Inferior parietal cortex (tissue), 1 donor: Measurements from ENCODE around the gene MKI67.
"Not testable (repeated sequence)": the region's sequence is repeated elsewhere in the genome, so short reads cannot be mapped to it uniquely, and the experiment has no call there.

Experiments used
- DNase-seq: peaks from one replicate; pipeline ENCODE4 v3.0.0-alpha.2; 2016; ENCODE audit errors: extremely low spot score

Gene MKI67

DNA sequence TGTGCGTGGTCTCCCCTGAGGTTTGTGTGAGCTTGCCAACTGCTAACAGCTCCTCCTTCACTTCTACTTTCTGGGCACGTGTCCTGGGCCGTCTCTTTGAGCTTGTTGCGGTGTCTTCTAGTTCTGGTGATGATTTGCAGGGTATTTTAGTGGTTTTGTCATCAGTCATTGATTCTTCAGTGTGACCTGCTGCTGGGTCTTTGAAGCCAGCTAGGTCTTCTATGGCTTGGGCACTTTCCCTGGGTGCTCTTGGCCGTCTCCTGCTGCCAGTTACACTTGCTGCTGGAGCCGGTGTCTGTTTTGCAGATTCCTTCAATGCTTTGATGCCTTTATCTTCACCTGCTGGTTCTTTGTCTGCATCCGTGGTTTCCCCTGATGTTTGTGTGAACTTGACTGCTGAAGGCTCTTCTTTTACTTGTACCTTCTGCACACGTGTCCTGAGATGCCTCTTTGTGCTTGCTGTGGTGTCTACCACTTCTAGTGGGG is 23.0 kb downstream of the MKI67 start:
- no peak for DNase-seq

- DNase-seq, result no peak
These were observed 23.6 kb downstream of the MKI67 start for GRCh38 chr10:128102480-128103228.

DNA sequence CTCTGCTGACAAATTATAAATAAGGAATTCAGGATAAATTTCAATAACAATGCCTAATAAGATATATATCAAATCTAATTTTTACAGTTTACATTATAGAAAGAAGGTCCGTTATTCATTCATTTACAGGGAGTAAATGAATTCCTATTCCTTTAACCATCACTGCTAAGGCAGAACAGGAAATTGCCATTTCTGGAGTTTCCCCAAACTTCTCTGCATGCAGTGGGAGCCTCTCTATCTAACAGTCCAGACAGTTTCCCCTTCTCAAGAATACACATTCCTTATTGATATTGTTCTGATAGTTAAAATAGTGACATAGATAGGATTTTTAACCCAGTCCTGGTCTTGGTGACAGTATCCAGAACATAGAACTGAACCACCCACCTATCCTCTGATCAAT is 24.3 kb downstream of the MKI67 start:
- DNase-seq, result no peak

GRCh38 chr10:128099901-128100300 is 26.3 kb downstream of the MKI67 start:
- no peak for DNase-seq

GRCh38 chr10:128098631-128099030 is 27.6 kb downstream of the MKI67 start:
- DNase-seq, result no peak

- no peak for DNase-seq
These were observed 28.4 kb downstream of the MKI67 start for GRCh38 chr10:128097783-128098182.

GRCh38 chr10:128096486-128097199 is 29.6 kb downstream of the MKI67 start:
- DNase-seq, result no peak

DNA sequence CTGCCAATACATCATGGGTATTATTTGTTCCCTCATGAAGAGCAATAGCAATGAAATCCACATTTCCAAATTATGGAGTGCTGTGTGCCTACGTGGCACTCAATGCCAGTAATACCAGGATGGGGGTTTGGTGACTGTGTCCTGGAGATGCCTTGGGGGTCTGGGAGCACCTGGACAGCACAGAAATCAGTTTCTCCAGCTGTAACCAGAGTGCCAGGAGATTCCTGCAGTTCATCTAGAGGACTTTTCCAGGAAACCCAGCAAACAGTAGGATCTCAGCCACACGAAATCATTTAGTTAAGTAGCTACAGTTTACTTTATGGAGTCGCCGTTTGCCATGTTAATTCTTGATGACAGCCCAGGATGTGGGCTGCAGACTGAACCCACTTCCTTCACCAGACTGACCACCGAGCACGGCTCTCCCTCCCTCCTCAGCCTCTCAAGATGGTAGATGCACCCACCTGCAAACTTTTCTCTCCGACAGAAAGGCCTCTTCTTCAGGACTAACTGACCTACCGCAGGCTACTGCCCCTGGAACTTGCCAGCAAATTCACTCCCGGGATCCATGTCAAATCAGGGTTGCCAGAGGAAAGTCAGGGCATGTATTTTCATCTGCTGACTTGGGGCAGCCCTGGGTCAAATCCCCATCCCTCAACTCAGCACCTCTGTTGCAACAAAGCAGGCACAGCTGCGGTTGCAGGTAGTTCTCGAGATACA is 30.3 kb downstream of the MKI67 start:
- DNase-seq, result no peak

DNA sequence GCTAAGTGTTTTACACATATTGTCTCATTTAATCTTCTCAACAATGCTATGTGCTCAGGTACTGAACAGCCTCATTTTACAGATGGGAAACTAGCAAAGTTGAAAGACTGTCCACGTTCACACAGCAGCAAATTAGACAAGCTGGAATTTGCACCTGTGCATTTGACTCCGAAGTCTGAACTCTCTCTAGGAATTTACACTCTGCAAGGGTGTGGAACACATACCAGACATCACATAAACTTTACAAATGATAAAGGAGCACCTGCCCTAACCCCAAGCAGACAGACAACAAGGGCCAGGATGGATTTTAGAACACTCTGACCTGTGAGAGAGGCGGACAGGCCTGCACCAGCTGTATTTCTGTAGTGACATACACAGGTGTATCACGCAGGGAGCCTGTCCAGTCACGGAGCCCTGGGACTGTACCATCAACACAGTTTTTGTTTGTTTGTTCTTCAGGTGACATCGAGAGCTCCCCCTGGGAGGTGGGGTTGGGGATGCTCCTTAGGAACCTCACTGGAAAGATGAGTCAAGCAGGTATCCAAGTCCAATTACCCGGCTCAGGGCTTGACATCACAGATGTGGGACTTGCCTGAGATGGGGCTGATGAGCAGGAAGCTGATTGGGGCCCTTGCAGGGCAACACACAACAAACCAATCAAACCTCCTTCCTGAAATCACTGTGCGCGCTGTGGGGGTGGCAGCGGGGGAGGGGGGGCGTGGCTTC is 31.0 kb downstream of the MKI67 start:
- no peak for DNase-seq

DNA sequence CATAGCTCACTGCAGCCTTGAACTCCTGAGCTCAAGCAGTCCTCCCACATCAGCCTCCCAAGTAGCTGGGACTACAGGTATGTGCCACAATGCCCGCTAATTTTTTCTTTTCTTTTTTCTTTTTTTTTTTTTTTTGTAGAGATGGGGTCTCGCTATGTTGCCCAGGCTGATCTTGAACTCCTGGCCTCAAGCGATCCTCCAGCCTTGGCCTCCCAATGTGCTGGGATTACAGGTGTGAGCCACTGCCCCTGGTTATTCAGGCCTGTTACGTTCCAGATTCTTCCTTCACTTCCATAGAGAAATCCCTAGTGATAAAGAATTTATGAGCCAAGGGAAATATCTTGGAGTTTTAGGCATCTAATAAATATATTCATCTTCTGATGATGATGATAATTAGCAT is 31.6 kb downstream of the MKI67 start:
- DNase-seq, result not testable (repeated sequence)

DNA sequence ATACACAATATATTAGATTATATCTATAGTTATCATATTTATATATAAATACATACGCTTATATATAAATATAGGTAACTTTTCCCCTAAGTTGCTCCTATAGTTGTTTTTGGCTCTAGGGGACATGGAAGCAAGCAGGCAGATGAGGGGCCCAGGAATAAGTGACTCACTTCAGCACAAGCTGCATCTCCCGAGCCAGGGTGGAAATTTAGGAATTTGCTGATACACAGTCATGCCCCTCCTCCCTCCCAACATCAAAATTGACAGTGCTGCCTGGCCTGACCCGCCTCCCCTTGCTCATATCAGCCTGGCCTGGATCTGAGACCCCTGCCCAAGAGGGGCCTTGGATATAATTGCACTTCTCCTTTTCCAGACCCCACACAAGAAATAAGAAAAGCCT is 33.8 kb downstream of the MKI67 start:
- DNase-seq, result no peak

GRCh38 chr10:128091636-128092210 is 34.5 kb downstream of the MKI67 start:
- no peak for DNase-seq

DNA sequence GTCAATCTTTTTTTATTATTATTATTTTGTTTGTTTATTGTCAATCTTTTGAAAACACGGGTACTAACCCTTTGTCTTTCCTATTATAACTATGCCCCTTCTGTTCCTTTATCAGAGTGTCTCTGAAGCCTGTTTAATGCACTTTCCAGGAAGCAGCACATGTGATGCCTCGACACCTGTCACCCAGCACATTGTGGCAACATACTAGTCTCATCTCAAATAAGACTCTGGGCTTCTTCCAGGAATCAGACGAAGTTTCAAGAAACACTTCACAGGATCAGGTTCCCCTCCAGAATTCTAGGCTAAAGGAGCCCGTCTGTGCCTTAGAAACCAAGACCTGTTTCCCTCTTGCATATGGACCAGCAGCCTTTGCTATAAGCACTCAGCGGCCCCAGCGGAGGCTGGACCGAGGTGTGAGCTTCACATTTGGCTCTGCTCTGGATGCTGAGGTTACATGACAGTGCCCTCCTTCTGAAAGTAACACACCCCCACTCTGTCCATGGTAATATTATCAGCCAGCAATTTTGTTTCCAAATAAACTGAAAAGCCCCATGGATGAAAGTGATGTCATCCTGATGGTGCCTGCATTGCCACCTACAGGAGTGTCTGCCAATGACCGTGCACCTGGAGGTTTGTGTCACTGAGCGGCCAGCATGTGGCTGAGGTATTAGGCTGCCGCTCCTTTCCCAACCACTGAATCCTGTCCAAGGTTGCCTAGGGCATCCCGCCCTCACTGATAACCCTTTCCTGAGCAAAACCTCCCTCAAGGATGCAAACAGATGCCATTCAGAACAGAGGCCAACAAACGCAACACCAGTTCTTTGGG is 38.1 kb downstream of the MKI67 start:
- DNase-seq, result no peak

DNA sequence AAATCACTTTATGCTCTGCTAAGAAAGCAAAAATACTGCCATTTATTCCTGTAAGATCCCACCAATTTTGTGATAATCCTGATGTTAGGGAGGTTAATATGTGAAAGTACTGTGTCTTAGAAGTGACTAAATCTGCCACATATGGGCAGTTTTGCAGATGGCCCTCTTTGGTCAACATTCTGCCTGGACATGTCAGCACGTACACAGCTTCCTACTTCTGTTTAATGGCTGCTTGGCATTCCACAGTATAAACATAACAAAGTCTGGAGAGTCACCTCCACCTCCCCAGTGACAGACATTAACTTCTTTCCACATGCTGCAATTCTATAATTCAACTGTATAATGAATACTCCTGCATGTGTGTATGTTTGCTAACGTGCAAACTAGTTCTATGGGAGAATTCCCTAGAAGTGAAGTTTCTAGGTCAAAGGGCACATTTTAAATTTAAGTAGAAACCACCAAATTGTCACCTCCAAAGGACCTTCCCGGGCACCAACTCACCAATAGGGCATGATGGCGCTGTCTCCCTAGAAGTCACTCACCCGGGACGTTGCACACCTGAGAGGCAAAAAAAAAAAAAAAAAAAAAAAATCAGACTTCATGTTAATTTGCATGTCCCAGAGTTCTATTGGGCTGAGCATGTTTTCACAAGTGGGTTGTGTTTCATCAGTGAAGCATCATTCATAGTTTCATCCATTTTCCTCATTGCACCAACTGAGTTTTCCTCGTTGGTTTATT is 38.9 kb downstream of the MKI67 start:
- no peak for DNase-seq

- no peak for DNase-seq
These were observed 40.0 kb downstream of the MKI67 start for GRCh38 chr10:128086003-128086863.

DNA sequence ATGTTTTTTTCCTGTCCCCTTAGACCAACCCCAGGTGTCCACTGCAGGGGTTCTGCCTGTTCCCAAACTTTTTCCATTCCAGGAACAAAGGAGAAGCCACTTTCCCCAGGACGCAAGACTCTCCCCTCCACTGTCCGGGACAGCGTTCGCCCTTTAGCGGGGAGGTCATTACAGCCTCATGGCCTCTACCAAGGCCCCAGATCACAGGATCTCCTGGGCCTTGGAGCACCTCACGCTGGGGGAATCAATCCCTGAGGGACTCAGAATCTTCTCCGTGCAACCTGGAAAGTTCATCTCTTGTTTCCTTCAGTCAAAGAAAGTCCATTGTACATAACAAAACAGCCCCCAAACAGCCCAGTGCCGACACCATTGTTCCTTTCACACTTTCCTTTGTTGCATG is 41.2 kb downstream of the MKI67 start:
- no peak for DNase-seq

GRCh38 chr10:128084364-128084763 is 41.9 kb downstream of the MKI67 start:
- DNase-seq, result no peak

DNA sequence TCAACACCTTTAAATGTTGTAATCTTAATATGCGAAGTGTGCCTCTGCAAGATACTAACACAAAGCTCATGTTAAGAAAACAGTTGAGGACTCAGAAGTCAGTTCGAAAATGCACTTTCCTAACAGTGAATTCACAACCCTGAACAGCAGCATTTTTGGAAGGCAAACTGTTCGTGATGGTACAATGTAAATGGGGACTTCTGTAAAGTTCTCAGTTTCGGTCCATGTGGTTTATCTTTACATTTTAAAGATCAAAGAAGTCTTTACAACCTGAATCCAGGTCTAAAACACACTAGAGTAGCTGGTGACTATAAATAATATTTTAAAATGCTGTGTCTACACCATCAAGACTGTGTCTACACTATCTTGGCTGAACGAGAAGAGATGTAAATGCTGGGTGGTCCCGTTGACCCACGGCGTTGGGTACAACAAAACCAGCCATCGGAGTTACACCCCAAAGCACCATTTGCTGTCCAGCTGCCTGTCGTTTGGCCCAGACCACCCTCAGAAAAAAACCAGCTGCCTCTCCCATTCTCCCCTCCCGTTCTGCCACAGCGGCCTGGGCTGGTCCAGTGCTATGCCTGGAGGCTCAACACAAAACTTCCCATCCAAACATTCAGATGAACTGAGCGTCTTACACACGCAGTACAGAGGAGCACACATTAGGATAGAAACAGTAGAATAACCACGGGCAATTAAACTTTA is 42.9 kb downstream of the MKI67 start:
- no peak for DNase-seq
